Neural cell (in vitro differentiated cells): Measurements from ENCODE around the gene LHFPL2.

Experiments
- CTCF ChIP-seq: fragments of 450-650 bp; IDR thresholded peaks from 2 replicates; pipeline ENCODE4 v1.5.1; 2014; ENCODE audit warnings: antibody characterized with exemption, mild to moderate bottlenecking, moderate library complexity; ENCODE audit not compliant: poor library complexity, severe bottlenecking
- EP300 ChIP-seq: fragments of 450-650 bp; conservative IDR thresholded peaks from 2 replicates; pipeline ENCODE4 v1.6.1; 2014; ENCODE audit warnings: antibody characterized with exemption, mild to moderate bottlenecking, moderate library complexity; ENCODE audit not compliant: poor library complexity, severe bottlenecking
- EZH2 ChIP-seq: fragments of 200-600, 300-800 bp; shearing (Covaris generic), sonication (generic); IDR thresholded peaks from 2 replicates; pipeline ENCODE4 v1.6.1; 2014; ENCODE audit warnings: antibody characterized with exemption, low read length, borderline replicate concordance, mild to moderate bottlenecking; ENCODE audit not compliant: insufficient read depth, poor library complexity, severe bottlenecking
- POLR2AphosphoS5 ChIP-seq: IDR thresholded peaks from 2 replicates; pipeline ENCODE4 v1.6.1; 2012

- TF ChIP-seq CTCF (no peak), POLR2AphosphoS5 (no peak), EZH2 (no peak), EP300 (no peak)
Measured at GRCh38 chr5:78602400-78602799, 46.2 kb downstream of the LHFPL2 start.
